DOHH2 (cell line): ENCODE measurements around the gene ELOVL6.

ENCODE experiments used
- CTCF ChIP-seq: fragments of 200-600 bp; sonication (generic); IDR thresholded peaks from one replicate; pipeline ENCODE4 v1.5.1; 2014; ENCODE audit warnings: antibody characterized with exemption, mild to moderate bottlenecking, low read depth, low read length; ENCODE audit not compliant: poor library complexity, severe bottlenecking
- EZH2phosphoT487 ChIP-seq: fragments of 200-600 bp; sonication (generic); IDR thresholded peaks from 2 replicates; pipeline ENCODE4 v1.6.1; 2017; ENCODE audit warnings: borderline replicate concordance, mild to moderate bottlenecking, antibody characterized with exemption, low read length, moderate library complexity, mixed read lengths

DNA sequence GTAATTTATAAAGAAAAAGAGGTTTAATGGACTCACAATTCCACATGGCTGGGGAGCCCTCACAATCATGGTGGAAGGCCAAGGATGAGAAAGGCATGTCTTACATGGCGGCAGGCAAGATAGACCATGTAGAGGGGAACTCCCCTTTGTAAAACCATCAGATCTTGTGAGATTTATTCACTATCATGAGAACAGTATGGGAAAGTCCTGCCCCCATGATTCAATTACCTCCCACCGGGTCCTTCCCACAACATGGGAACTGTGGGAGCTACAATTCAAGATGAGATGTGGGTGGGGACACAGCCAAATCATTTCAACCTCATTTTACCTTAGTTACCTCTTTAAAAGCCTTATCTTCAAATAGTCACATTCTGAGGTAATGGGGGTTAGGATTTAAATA, 30.9 kb upstream of the ELOVL6 start:
- TF ChIP-seq CTCF (no peak), EZH2phosphoT487 (no peak)
